ENCODE measurements around the gene RBBP8NL.

- TF ChIP-seq POLR2A (IDR thresholded peaks at IDR 0.05; ENCODE audit: low read length) (no peak), GATA1 (IDR thresholded peaks at IDR 0.05; ENCODE audit: low read depth, low read length) (no peak)
Measured at GRCh38 chr20:62389601-62390087, 37.7 kb downstream of the RBBP8NL start.
